H1 (cell line): Measurements from ENCODE around the gene GET3. TPM values are rescaled to one million over a fixed set of nuclear protein-coding genes. Genes with fewer than 3 reads are reported as not detected.
A peak's percentile ranks its signal among the peaks of the same experiment; 100 is the strongest.

Experiments
- CTCF ChIA-PET: fragments of 300-600 bp; sonication (Branson Sonifier 250); formaldehyde crosslinking; loops from one replicate; lab custom pipeline; 2021; ENCODE audit not compliant: partially characterized antibody; lab: Charles Lee
- POLR2A ChIA-PET: fragments of 300-600 bp; sonication (Branson Sonifier 250); formaldehyde crosslinking; loops from one replicate; lab custom pipeline; 2021; ENCODE audit warnings: inconsistent platforms; ENCODE audit not compliant: partially characterized antibody; lab: Charles Lee
- DNase-seq, 2 experiments: peaks; one replicate each; pipeline versions ENCODE4 v3.0.0 to v3.0.0-alpha.2; 2010 to 2022; ENCODE audit warnings: low spot score in 2 of 2, low read depth in 1 of 2, mixed read lengths in 1 of 2
- FAIRE-seq: peaks from 2 replicates; lab custom pipeline; 2011; peaks lifted over from hg19 to GRCh38; lab: Jason Lieb, UNC
- H2AFZ ChIP-seq: 2 replicates; pipeline ENCODE4 v1.8.1; 2012; ENCODE audit warnings: low read length, inconsistent platforms
- H2AK5ac ChIP-seq: 2 replicates; pipeline ENCODE4 v1.6.1; 2013; ENCODE audit warnings: low read depth, low read length
- H2BK120ac ChIP-seq: replicated peaks from 2 replicates; pipeline ENCODE3; 2013; ENCODE audit warnings: low read depth, low read length, inconsistent platforms
- H2BK12ac ChIP-seq: 2 replicates; pipeline ENCODE4 v1.6.1; 2013; ENCODE audit warnings: low read depth, low read length
- H2BK15ac ChIP-seq: 2 replicates; pipeline ENCODE4 v1.6.1; 2013; ENCODE audit warnings: low read length
- H2BK20ac ChIP-seq: 2 replicates; pipeline ENCODE4 v1.6.1; 2013; ENCODE audit warnings: low read length
- H2BK5ac ChIP-seq: 2 replicates; pipeline ENCODE4 v1.6.1; 2013; ENCODE audit warnings: low read depth, low read length
- H3K14ac ChIP-seq: 2 replicates; pipeline ENCODE4 v1.6.1; 2013; ENCODE audit warnings: inconsistent platforms; ENCODE audit not compliant: insufficient read length
- H3K18ac ChIP-seq: 2 replicates; pipeline ENCODE4 v1.6.1; 2013; ENCODE audit warnings: low read length; ENCODE audit errors: extremely low read depth
- H3K23ac ChIP-seq: 2 replicates; pipeline ENCODE4 v1.6.1; 2013; ENCODE audit warnings: inconsistent platforms; ENCODE audit not compliant: insufficient read length
- H3K23me2 ChIP-seq: 2 replicates; pipeline ENCODE4 v1.6.1; 2013; ENCODE audit warnings: low read depth, low read length
- H3K27ac ChIP-seq: 2 replicates; pipeline ENCODE4 v1.6.1; 2011; ENCODE audit warnings: low read depth, low read length, inconsistent platforms
- H3K27me3 ChIP-seq, 4 experiments: replicated peaks in 1 of 4; 1 replicate in 1 of 4; 2 replicates in 3 of 4; pipeline versions ENCODE4 v1.6.1 to v1.8.1; 2011 to 2013; ENCODE audit warnings: low read length in 3 of 4, mild to moderate bottlenecking in 3 of 4, inconsistent platforms in 2 of 4, mixed read lengths in 2 of 4, moderate library complexity in 1 of 4; ENCODE audit not compliant: control insufficient read depth in 3 of 4, insufficient read depth in 3 of 4; ENCODE audit errors: extremely low read depth in 1 of 4
- H3K36me3 ChIP-seq, 4 experiments: 2 replicates each; pipeline versions ENCODE4 v1.6.1 to v1.8.1; 2011 to 2013; ENCODE audit warnings: mild to moderate bottlenecking in 4 of 4, low read length in 3 of 4, moderate library complexity in 2 of 4, control low read depth in 1 of 4, inconsistent platforms in 1 of 4; ENCODE audit not compliant: insufficient read depth in 4 of 4, control insufficient read depth in 2 of 4
- H3K4ac ChIP-seq: replicated peaks from 2 replicates; pipeline ENCODE3; 2013; ENCODE audit warnings: low read length, low read depth, mixed read lengths, inconsistent platforms; ENCODE audit not compliant: insufficient read length
- H3K4me1 ChIP-seq, 4 experiments: replicated peaks in 1 of 4; 1 replicate in 1 of 4; 2 replicates in 3 of 4; pipeline versions ENCODE4 v1.6.1 to v1.8.1; 2011 to 2013; ENCODE audit warnings: low read length in 3 of 4, inconsistent platforms in 2 of 4, mixed read lengths in 1 of 4; ENCODE audit not compliant: insufficient read depth in 4 of 4, control insufficient read depth in 3 of 4
- H3K4me2 ChIP-seq, 2 experiments: 2 replicates each; pipeline versions ENCODE4 v1.6.1 to v1.8.1; 2011 to 2013; ENCODE audit warnings: low read depth in 2 of 2, low read length in 2 of 2, control low read depth in 1 of 2, inconsistent platforms in 1 of 2, mild to moderate bottlenecking in 1 of 2; ENCODE audit not compliant: insufficient read depth in 1 of 2
- H3K4me3 ChIP-seq, 4 experiments: fragments of 200-600, 300-600 bp in 1 of 4; sonication (generic), shearing (Covaris generic), sonication (Bioruptor Twin) in 1 of 4; 2 replicates each; pipeline versions ENCODE4 v1.5.1 to v1.8.1; 2011 to 2016; ENCODE audit warnings: low read length in 4 of 4, low read depth in 3 of 4, control low read depth in 2 of 4, inconsistent platforms in 2 of 4, mild to moderate bottlenecking in 2 of 4, mixed read lengths in 1 of 4, moderate library complexity in 1 of 4; ENCODE audit not compliant: insufficient read depth in 2 of 4; ENCODE audit errors: extremely low read depth in 1 of 4
- H3K56ac ChIP-seq: replicated peaks from 2 replicates; pipeline ENCODE3; 2013; ENCODE audit warnings: low read depth, mild to moderate bottlenecking, mixed read lengths, low read length, inconsistent platforms; ENCODE audit not compliant: insufficient read length
- H3K79me1 ChIP-seq: 2 replicates; pipeline ENCODE4 v1.6.1; 2013; ENCODE audit warnings: low read depth, low read length, control low read depth
- H3K79me2 ChIP-seq, 2 experiments: 2 replicates each; pipeline versions ENCODE4 v1.6.1 to v1.8.1; 2012 to 2013; ENCODE audit warnings: low read length in 2 of 2, mild to moderate bottlenecking in 2 of 2, inconsistent platforms in 1 of 2; ENCODE audit not compliant: insufficient read depth in 2 of 2, control insufficient read depth in 1 of 2
- H3K9ac ChIP-seq, 4 experiments: replicated peaks in 1 of 4; 1 replicate in 1 of 4; 2 replicates in 3 of 4; pipeline versions ENCODE4 v1.6.1 to v1.8.1; 2011 to 2013; ENCODE audit warnings: low read depth in 3 of 4, low read length in 3 of 4, control low read depth in 2 of 4, mild to moderate bottlenecking in 2 of 4, moderate library complexity in 2 of 4, inconsistent platforms in 1 of 4; ENCODE audit errors: extremely low read depth in 1 of 4
- H3K9me3 ChIP-seq, 2 experiments: 2 replicates each; pipeline versions ENCODE4 v1.6.1 to v1.8.1; 2012 to 2013; ENCODE audit warnings: mild to moderate bottlenecking in 2 of 2, moderate library complexity in 2 of 2, control low read depth in 1 of 2, inconsistent platforms in 1 of 2, low read depth in 1 of 2, low read length in 1 of 2, mixed read lengths in 1 of 2; ENCODE audit not compliant: insufficient read depth in 2 of 2
- H4K20me1 ChIP-seq, 2 experiments: replicated peaks in 1 of 2; 2 replicates each; pipeline versions ENCODE3 to v1.8.1; 2011 to 2013; ENCODE audit warnings: inconsistent platforms in 2 of 2, low read length in 2 of 2, mild to moderate bottlenecking in 1 of 2; ENCODE audit not compliant: insufficient read depth in 2 of 2, control insufficient read depth in 1 of 2
- H4K5ac ChIP-seq: 2 replicates; pipeline ENCODE4 v1.6.1; 2013; ENCODE audit warnings: low read length, low read depth, mixed read lengths, inconsistent platforms; ENCODE audit not compliant: insufficient read length
- H4K8ac ChIP-seq: 2 replicates; pipeline ENCODE4 v1.8.0; 2013; ENCODE audit warnings: mild to moderate bottlenecking, moderate library complexity, low read length, inconsistent platforms; ENCODE audit not compliant: insufficient read depth; ENCODE audit errors: extremely low read depth
- H4K91ac ChIP-seq: replicated peaks from 2 replicates; pipeline ENCODE3; 2013; ENCODE audit warnings: low read length, mixed read lengths, inconsistent platforms; ENCODE audit not compliant: insufficient read length
- CHD1 ChIP-seq: IDR thresholded peaks from 2 replicates; pipeline ENCODE4 v1.6.1; 2012; ENCODE audit warnings: low read depth, low read length, improper control_type of control experiment
- CTBP2 ChIP-seq: IDR thresholded peaks from 2 replicates; pipeline ENCODE4 v1.7.0; 2011; ENCODE audit warnings: borderline replicate concordance, mild to moderate bottlenecking, moderate library complexity, mixed read lengths, low read length; ENCODE audit not compliant: insufficient read depth, insufficient read length
- E2F6 ChIP-seq: IDR thresholded peaks from 2 replicates; pipeline ENCODE4 v1.6.1; 2012; ENCODE audit warnings: inconsistent platforms
- EP300 ChIP-seq, 2 experiments: IDR thresholded peaks; 1 replicate in 1 of 2; 2 replicates in 1 of 2; pipeline ENCODE4 v1.6.1; 2011 to 2012; ENCODE audit warnings: low read depth in 2 of 2, low read length in 2 of 2, mild to moderate bottlenecking in 2 of 2, borderline replicate concordance in 1 of 2, inconsistent platforms in 1 of 2, moderate library complexity in 1 of 2
- GABPA ChIP-seq: IDR thresholded peaks from 2 replicates; pipeline ENCODE4 v1.6.1; 2011; ENCODE audit warnings: mild to moderate bottlenecking, low read length, moderate library complexity, borderline replicate concordance; ENCODE audit not compliant: insufficient read depth
- KDM4A ChIP-seq: IDR thresholded peaks from one replicate; pipeline ENCODE4 v1.7.1; 2012; ENCODE audit warnings: low read depth, mild to moderate bottlenecking, moderate library complexity, low read length, inconsistent platforms; ENCODE audit not compliant: severe bottlenecking
- MAX ChIP-seq: IDR thresholded peaks from 2 replicates; pipeline ENCODE4 v1.6.1; 2012; ENCODE audit warnings: inconsistent platforms
- SP2 ChIP-seq: IDR thresholded peaks from 2 replicates; pipeline ENCODE4 v1.6.1; 2012; ENCODE audit warnings: mild to moderate bottlenecking, low read length, inconsistent platforms
- TBP ChIP-seq: IDR thresholded peaks from 2 replicates; pipeline ENCODE4 v1.6.1; 2011; ENCODE audit warnings: low read depth, low read length, improper control_type of control experiment
- TCF12 ChIP-seq: IDR thresholded peaks from 2 replicates; pipeline ENCODE4 v1.6.1; 2011; ENCODE audit warnings: low read depth, mild to moderate bottlenecking, low read length
- ZNF274 ChIP-seq: IDR thresholded peaks from 2 replicates; pipeline ENCODE4 v1.7.0; 2012; ENCODE audit warnings: low read length, borderline replicate concordance; ENCODE audit errors: extremely low read depth
- WGBS, 2 experiments: shearing (Covaris generic) in 1 of 2; methylation state at CpG; one replicate each; pipeline versions ENCODE4 v1.1.6 to v1.1.7; 2013 to 2015; ENCODE audit warnings: low lambda C conversion rate in 2 of 2, mixed read lengths in 2 of 2, inconsistent platforms in 1 of 2, low coverage in 1 of 2, missing lambda C conversion rate in 1 of 2; ENCODE audit not compliant: insufficient replicate concordance in 2 of 2, insufficient coverage in 1 of 2, insufficient read length in 1 of 2; ENCODE audit errors: extremely low coverage in 1 of 2, missing lambda C conversion rate in 1 of 2; 5-methylcytosine and 5-hydroxymethylcytosine counted together
- polyA plus RNA-seq, 7 experiments: library from polyadenylated mRNA; depleted of rRNA in 3 of 7; stranded (reverse) in 5 of 7; unstranded in 2 of 7; fragments of >200 nt in 5 of 7; fragments of 200-250 nt in 2 of 7; gene quantifications; 1 replicate in 5 of 7; 2 replicates in 1 of 7; 4 replicates in 1 of 7; pipeline versions ENCODE4 v1.2.1 to v1.2.3, GENCODE V29; 2011 to 2013; ENCODE audit warnings: missing spikeins in 2 of 7, mixed read lengths in 2 of 7
- total RNA-seq: library from RNA; stranded (reverse); fragmentation: NEBNext Ultra II Directional; extraction: Animal tissue kit (Norgen Biotek cat#: 25700); gene quantifications from 2 replicates; pipeline ENCODE4 v1.2.1, GENCODE V29; 2021

The GET3 gene
- total and polyA plus RNA-seq, 2 of the 8 experiments (the other 6 are each of a cell fraction or from before 2014, with no cell fraction given) = 105 to 297 TPM

DNA sequence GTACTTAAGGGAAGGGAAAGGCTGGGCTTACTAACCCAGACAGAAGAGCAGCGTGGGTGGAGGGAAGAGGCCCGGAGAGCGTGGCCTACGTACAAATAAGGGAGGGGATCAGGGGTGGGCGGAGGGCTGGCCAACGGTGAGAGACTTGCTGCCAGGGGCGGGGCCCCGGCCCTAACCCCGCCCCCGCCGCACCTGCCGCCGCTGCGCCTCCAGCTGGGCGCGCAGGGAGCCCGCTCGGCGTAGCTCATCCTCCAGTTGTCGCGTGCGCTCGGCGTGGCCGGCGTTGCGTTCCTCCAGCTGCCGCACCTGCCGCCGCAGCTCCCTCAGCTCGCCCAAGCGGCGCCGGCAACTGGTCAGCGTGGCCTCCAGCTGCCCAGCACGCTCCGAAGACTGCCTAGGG lies 32.4 kb downstream of the GET3 start:
- Histone ChIP-seq H4K20me1 (peaks cover 1 to 3% of the 10 kb centered on the region in 2 experiments), H3K14ac (no peak overlapping the region), H3K9me3 (no peaks in the 10 kb centered on the region), H3K27me3 (no peaks in the 10 kb centered on the region), H4K91ac (no peak overlapping the region), H2BK120ac (no peak overlapping the region), H3K36me3 (peaks cover 0 to 31% (median 16%) of the 10 kb centered on the region in 4 experiments), H3K4me3 (peak overlapping the region in 3 of 4 experiments; percentile 27 to 42 (median 34); a peak in 3 of 8 replicates), H3K4me2 (peak overlapping the region; percentile 9 to 64; a peak in 3 of 4 replicates), H2BK5ac (no peak overlapping the region), H2AFZ (no peak overlapping the region), H3K4me1 (peaks cover 2 to 13% (median 7%) of the 10 kb centered on the region in 4 experiments), H4K8ac (peak overlapping the region; percentile 82; the same call in 1 of the 2 replicates), H2BK20ac (no peak overlapping the region), H2BK15ac (no peak overlapping the region; the same call in 1 of the 2 replicates), H3K9ac (peak overlapping the region in 3 of 4 experiments; percentile 11 to 32 (median 29); a peak in 1 of 7 replicates), H3K23ac (no peak overlapping the region), H2AK5ac (no peak overlapping the region), H3K23me2 (peaks cover 3% of the 10 kb centered on the region; the same call in 1 of the 2 replicates), H3K27ac (no peak overlapping the region), H3K56ac (no peak overlapping the region), H2BK12ac (no peak overlapping the region), H4K5ac (no peak overlapping the region), H3K18ac (no peak overlapping the region; the same call in 1 of the 2 replicates), H3K79me2 (no peaks in the 10 kb centered on the region), H3K4ac (peak overlapping the region; percentile 9), H3K79me1 (no peaks in the 10 kb centered on the region)
- POLR2A ChIA-PET = interaction anchor here (0.6 to 16.6 kb wide), 8 partner anchors 12 to 88 kb away, joined by 3 to 317 read pairs (median 3); partner anchors contain the start of genes DHPS, JUNB, PRDX2 and RNASEH2A
- CTCF ChIA-PET = interaction anchor here (1.1 to 11.2 kb wide), 7 partner anchors 6 to 78 kb away, joined by 3 to 137 read pairs (median 5); partner anchors contain the start of gene TNPO2
- DNase-seq (peak; percentile 73 to 84), FAIRE-seq (no peak)
- 29% methylated on average over 16 of the region's 37 CpGs; no CpG with 5 or more reads in 1 of the 2 experiments for WGBS, 2 experiments
- TF ChIP-seq SP2 (no peak), MAX (peak; percentile 92), TBP (peak; percentile 62; the same call in 1 of the 2 replicates), CHD1 (no peak), ZNF274 (no peak), GABPA (0 out of 2 replicates have a peak, but pooled peaks have one; percentile 50), E2F6 (peak; percentile 66; the same call in 1 of the 2 replicates), KDM4A (no peak), TCF12 (peak; percentile 87), CTBP2 (no peak), EP300 (IDR thresholded peaks at IDR 0.05; ENCODE audit: borderline replicate concordance in 1 of 2, low read depth in 2 of 2, low read length in 2 of 2) (peak in 1 of 2 experiments; percentile 28; a peak in 1 of 3 replicates)
